ENCODE measurements around the gene FRMD5.
"Not testable (repeated sequence)": the region's sequence is repeated elsewhere in the genome, so short reads cannot be mapped to it uniquely, and the experiment has no call there.

Gene FRMD5

DNA sequence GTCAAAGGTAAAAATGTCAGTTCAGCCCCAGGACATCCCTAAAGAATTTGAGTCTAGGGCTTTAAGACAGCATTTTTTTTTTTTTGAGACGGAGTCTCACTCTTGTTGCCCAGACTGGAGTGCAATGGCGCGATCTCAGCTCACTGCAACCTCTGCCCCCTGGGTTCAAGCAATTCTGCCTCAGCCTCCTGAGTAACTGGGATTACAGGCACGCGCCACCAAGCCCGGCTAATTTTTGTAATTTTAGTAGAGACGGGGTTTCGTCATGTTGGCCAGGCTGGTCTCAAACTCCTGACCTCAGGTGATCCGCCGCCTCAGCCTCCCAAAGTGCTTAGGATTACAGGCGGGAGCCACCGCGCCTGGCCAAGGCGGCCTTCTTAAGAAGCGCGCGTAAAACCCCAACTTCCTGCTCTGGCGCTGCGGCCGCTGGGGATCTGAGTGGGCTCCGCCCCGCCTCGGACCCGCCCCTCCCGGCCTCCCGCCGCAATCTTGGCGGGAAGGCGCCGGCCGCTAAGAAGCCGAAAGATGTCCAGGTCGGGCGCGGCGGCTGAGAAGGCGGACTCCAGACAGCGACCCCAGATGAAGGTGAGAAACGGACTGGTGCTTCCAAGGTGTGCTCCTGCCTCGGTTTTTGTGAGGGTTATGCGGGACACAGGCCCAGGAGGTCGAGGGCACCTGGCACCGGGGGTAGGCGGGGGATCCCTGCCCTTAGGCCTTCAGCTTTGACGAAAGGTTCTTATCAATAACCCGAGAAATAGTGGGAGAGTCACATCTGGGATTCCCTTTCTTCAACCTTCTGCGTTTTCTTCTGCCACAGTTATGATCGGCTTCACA, 368.3 kb downstream of the FRMD5 start, which contains the start of gene WDR76:
WDR76 (plus strand) TSS at position 495 of the 834 bp plus-strand sequence; CDS start at position 526, 31 bp downstream.
- DNase-seq: peak; percentile 76

DNA sequence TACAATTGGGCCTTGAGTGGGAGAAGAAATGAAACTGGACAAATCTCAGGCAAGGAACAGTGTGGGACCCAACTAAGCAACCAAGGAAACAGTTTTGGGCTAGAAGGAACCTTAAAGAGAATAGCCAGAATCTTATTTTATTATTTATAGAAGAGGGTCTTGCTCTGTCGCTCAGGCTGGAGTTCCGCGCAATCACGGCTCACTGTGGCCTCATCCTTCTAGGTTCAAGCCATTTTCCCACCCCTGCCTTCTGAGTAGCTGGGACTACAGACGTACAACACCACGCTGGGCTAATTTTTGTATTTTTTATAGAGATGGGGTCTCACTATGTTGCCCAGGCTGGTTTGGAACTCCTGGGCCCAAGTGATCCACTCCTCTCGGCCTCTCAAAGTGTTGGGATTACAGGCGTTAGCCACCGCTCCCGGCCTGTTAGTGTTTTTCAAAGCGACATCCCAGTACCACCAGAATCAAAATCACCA, 369.0 kb downstream of the FRMD5 start:
- DNase-seq: no peak

DNA sequence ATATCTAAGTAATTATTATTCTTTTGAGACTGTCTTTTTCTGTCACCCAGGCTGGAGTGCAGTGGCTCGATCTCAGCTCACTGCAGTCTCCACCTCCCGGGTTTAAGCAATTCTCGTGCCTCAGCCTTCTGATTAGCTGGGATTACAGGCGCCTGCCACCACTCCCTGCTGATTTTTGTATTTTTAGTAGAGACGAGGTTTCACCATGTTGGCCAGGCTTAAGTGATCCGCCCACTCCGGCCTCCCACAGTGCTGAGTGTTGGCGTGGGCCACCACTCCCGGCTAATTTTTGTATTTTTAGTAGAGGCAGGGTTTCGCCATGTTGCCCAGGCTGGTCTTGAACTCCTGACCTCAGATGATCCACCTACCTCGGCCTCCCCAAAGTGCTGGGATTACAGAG, 369.8 kb downstream of the FRMD5 start:
- DNase-seq: not testable (repeated sequence)

DNA sequence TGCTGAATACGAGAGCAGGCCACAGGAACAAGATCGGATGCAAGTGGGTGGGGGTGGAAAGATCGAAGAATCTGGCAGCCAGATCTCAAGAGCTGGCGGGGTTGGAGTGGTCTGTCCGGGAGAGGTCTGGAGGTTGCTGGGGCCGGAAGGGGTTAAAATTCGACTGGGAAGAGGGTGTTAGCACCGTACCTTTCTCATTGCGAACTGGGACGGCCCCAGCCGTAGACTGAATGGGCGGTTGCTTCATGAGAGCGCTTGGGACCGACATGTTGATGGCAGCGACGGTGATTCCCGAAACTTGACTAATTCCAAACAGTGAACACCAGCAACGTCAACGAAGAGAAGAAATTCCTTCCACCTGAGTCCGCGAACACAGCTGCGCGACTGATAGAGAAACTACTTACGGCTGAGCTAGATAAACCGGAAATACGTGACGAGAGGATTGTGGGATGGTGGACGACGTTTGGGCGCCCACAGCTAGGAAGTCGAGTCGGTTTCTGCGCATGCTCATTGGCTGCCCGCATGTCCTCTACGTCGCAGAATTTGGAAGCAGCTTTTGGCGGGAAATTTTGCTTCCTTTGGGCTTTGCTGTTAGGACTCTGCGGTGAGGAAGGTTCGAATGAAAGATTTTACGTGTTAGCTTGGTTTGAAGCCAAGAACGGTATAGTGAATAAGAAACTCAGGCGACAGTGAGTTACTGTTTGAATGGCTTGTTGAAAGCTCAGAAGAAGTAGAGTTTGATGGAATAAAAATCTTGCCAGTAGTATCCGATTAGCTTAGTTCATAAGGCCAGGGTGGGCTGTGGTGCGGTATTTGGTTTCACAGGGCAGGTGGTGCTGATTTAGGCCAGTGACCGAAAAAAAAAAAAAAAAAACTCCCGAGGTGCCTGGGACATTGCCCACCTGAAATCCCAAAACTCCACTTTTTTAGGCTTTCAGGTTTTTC, 370.5 kb downstream of the FRMD5 start, which contains the start of gene MFAP1:
MFAP1 (minus strand) TSS at position 389 of the 945 bp plus-strand sequence; CDS start at position 268, 121 bp downstream.
- DNase-seq: peak; percentile 92

GRCh38 chr15:43821505-43821904, 373.6 kb downstream of the FRMD5 start:
- no peak for DNase-seq
